GM12878 (cell line): Measurements from ENCODE around the gene SCN8A.

Source experiments
- ESRRA ChIP-seq: IDR thresholded peaks from 2 replicates; pipeline ENCODE4 v1.6.1; 2012; ENCODE audit warnings: mild to moderate bottlenecking, low read length, improper control_type of control experiment
- GABPA ChIP-seq: IDR thresholded peaks from 2 replicates; pipeline ENCODE4 v1.6.1; 2014; ENCODE audit warnings: antibody characterized with exemption, low read depth, mild to moderate bottlenecking, inconsistent platforms
- MYC ChIP-seq: IDR thresholded peaks from 2 replicates; pipeline ENCODE4 v1.6.1; 2011; ENCODE audit warnings: mild to moderate bottlenecking, low read length, moderate library complexity, inconsistent platforms; ENCODE audit not compliant: insufficient read depth, insufficient replicate concordance, insufficient read length, severe bottlenecking
- POLR2AphosphoS2 ChIP-seq: IDR thresholded peaks from 2 replicates; pipeline ENCODE4 v1.6.1; 2011; ENCODE audit warnings: low read depth, mild to moderate bottlenecking, low read length, improper control_type of control experiment, moderate library complexity
- RCOR1 ChIP-seq: conservative IDR thresholded peaks from 2 replicates; pipeline ENCODE4 v1.6.1; 2012; ENCODE audit warnings: low read depth, low read length, improper control_type of control experiment
- TCF7 ChIP-seq: IDR thresholded peaks from 2 replicates; pipeline ENCODE4 v1.6.1; 2014; ENCODE audit warnings: antibody characterized with exemption, borderline replicate concordance
- ZNF24 ChIP-seq: fragments of 450-650 bp; IDR thresholded peaks from 2 replicates; pipeline ENCODE4 v1.6.1; 2017; ENCODE audit warnings: antibody characterized with exemption, mild to moderate bottlenecking
- TF ChIP-seq, protein P1 (sequence below), 3 experiments: IDR thresholded peaks in 2 of 3; conservative IDR thresholded peaks in 1 of 3; 2 replicates each; pipeline ENCODE4 v1.5.1; 2011; ENCODE audit warnings: low read depth in 3 of 3, low read length in 3 of 3, mild to moderate bottlenecking in 3 of 3, control low read depth in 2 of 3, moderate library complexity in 2 of 3, inconsistent platforms in 1 of 3, mixed read lengths in 1 of 3; ENCODE audit not compliant: control insufficient read depth in 2 of 3, insufficient read depth in 1 of 3; ENCODE audit errors: extremely low read depth in 1 of 3

DNA sequence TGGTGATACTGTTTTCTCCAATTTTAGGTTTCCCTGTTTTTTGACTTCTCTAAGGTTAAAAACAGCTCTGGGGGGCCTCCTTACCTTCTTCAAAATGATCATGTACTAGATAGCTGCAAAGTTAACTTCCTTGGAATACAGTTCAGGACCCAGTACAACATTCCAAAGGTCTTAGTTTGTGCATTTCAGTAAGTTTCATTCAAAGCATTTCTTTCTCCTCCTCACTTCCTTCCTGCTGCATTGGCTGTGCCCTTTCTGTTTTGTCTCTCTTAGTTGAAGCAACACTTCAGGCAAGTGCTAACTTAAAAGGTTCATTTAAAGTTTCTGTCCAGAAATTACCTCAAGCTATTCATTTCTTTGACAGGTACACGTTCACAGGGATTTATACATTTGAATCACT is 95.7 kb downstream of the SCN8A start:
- TF ChIP-seq, protein P1, sequence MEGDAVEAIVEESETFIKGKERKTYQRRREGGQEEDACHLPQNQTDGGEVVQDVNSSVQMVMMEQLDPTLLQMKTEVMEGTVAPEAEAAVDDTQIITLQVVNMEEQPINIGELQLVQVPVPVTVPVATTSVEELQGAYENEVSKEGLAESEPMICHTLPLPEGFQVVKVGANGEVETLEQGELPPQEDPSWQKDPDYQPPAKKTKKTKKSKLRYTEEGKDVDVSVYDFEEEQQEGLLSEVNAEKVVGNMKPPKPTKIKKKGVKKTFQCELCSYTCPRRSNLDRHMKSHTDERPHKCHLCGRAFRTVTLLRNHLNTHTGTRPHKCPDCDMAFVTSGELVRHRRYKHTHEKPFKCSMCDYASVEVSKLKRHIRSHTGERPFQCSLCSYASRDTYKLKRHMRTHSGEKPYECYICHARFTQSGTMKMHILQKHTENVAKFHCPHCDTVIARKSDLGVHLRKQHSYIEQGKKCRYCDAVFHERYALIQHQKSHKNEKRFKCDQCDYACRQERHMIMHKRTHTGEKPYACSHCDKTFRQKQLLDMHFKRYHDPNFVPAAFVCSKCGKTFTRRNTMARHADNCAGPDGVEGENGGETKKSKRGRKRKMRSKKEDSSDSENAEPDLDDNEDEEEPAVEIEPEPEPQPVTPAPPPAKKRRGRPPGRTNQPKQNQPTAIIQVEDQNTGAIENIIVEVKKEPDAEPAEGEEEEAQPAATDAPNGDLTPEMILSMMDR (IDR thresholded peaks at IDR 0.05 in 2 of 3, conservative IDR thresholded peaks at IDR 0.05 in 1 of 3; ENCODE audit: control insufficient read depth in 2 of 3, extremely low read depth in 1 of 3, insufficient read depth in 1 of 3, low read depth in 3 of 3, low read length in 3 of 3) = no peak
- TF ChIP-seq TCF7 (no peak), ESRRA (no peak), GABPA (no peak), POLR2AphosphoS2 (no peak), ZNF24 (no peak), RCOR1 (no peak), MYC (no peak)
